Measurements from ENCODE around the gene XPR1. TPM values are rescaled to one million over a fixed set of nuclear protein-coding genes. Genes with fewer than 3 reads are reported as not detected.

XPR1 gene
- 25.4 and 31.4 TPM in 2 replicates for total RNA-seq

GRCh38 chr1:180631766-180632325 lies at the start of gene XPR1:
Gene XPR1 (plus strand): TSS chr1:180632022. CDS start chr1:180632202, 180 bp downstream.
- Histone ChIP-seq H3K27me3 (ENCODE audit: control insufficient read depth, insufficient read depth, low read length) (no peaks in the 10 kb centered on the region), H3K36me3 (ENCODE audit: control insufficient read depth, insufficient read depth, low read length) (no peaks in the 10 kb centered on the region), H3K4me3 (ENCODE audit: low read depth, low read length) (peak within 1 kb of the TSS; percentile 92)
- peak; percentile 16 for TF ChIP-seq CTCF (IDR thresholded peaks at IDR 0.05; ENCODE audit: insufficient read depth, low read length, poor library complexity, severe bottlenecking)
- peak; percentile 92 for DNase-seq (ENCODE audit: low read depth)

- DNase-seq (ENCODE audit: low read depth), result no peak
- no peak for TF ChIP-seq CTCF (IDR thresholded peaks at IDR 0.05; ENCODE audit: insufficient read depth, low read length, poor library complexity, severe bottlenecking)
- H3K4me3 ChIP-seq (ENCODE audit: low read depth, low read length), result no peak overlapping the region
These were observed 47.0 kb upstream of the XPR1 start for GRCh38 chr1:180584869-180585268.

GRCh38 chr1:180585994-180586359 lies 45.8 kb upstream of the XPR1 start:
- Histone ChIP-seq H3K36me3 (ENCODE audit: control insufficient read depth, insufficient read depth, low read length) (no peaks in the 10 kb centered on the region), H3K27me3 (ENCODE audit: control insufficient read depth, insufficient read depth, low read length) (no peaks in the 10 kb centered on the region), H3K4me3 (ENCODE audit: low read depth, low read length) (no peak overlapping the region)
- DNase-seq (ENCODE audit: low read depth), result no peak
- no peak for TF ChIP-seq CTCF (IDR thresholded peaks at IDR 0.05; ENCODE audit: insufficient read depth, low read length, poor library complexity, severe bottlenecking)

More at GRCh38 chr1:180584869-180585268, 47.0 kb upstream of the XPR1 start:
- H3K36me3 ChIP-seq (ENCODE audit: control insufficient read depth, insufficient read depth, low read length), result no peaks in the 10 kb centered on the region
- no peaks in the 10 kb centered on the region for H3K27me3 ChIP-seq (ENCODE audit: control insufficient read depth, insufficient read depth, low read length)

- no peaks in the 10 kb centered on the region for H3K36me3 ChIP-seq (ENCODE audit: control insufficient read depth, insufficient read depth, low read length)
- H3K27me3 ChIP-seq (ENCODE audit: control insufficient read depth, insufficient read depth, low read length), result no peaks in the 10 kb centered on the region
- no peak for TF ChIP-seq CTCF (IDR thresholded peaks at IDR 0.05; ENCODE audit: insufficient read depth, low read length, poor library complexity, severe bottlenecking)
- H3K4me3 ChIP-seq (ENCODE audit: low read depth, low read length), result no peak overlapping the region
- peak; percentile 89 for DNase-seq (ENCODE audit: low read depth)
These were observed 45.1 kb upstream of the XPR1 start for GRCh38 chr1:180586671-180587155.

- TF ChIP-seq CTCF (IDR thresholded peaks at IDR 0.05; ENCODE audit: insufficient read depth, low read length, poor library complexity, severe bottlenecking), result no peak
- Histone ChIP-seq H3K36me3 (ENCODE audit: control insufficient read depth, insufficient read depth, low read length) (peaks cover 2% of the 10 kb centered on the region), H3K27me3 (ENCODE audit: control insufficient read depth, insufficient read depth, low read length) (no peaks in the 10 kb centered on the region), H3K4me3 (ENCODE audit: low read depth, low read length) (no peak overlapping the region)
- no peak for DNase-seq (ENCODE audit: low read depth)
These were observed 43.7 kb upstream of the XPR1 start for GRCh38 chr1:180588121-180588520.

- no peak for TF ChIP-seq CTCF (IDR thresholded peaks at IDR 0.05; ENCODE audit: insufficient read depth, low read length, poor library complexity, severe bottlenecking)
- H3K4me3 ChIP-seq (ENCODE audit: low read depth, low read length), result no peak overlapping the region
- H3K27me3 ChIP-seq (ENCODE audit: control insufficient read depth, insufficient read depth, low read length), result no peaks in the 10 kb centered on the region
- peaks cover 2% of the 10 kb centered on the region for H3K36me3 ChIP-seq (ENCODE audit: control insufficient read depth, insufficient read depth, low read length)
- DNase-seq (ENCODE audit: low read depth), result no peak
These were observed 40.9 kb upstream of the XPR1 start for GRCh38 chr1:180590889-180591288.
